ENCODE data around the gene GPS1. TPM values are rescaled to one million over a fixed set of nuclear protein-coding genes. Genes with fewer than 3 reads are reported as not detected.

The GPS1 gene
- total and polyA plus RNA-seq, 2 of the 4 experiments (the other 2 are of a cell fraction), result 157 to 181 TPM

DNA sequence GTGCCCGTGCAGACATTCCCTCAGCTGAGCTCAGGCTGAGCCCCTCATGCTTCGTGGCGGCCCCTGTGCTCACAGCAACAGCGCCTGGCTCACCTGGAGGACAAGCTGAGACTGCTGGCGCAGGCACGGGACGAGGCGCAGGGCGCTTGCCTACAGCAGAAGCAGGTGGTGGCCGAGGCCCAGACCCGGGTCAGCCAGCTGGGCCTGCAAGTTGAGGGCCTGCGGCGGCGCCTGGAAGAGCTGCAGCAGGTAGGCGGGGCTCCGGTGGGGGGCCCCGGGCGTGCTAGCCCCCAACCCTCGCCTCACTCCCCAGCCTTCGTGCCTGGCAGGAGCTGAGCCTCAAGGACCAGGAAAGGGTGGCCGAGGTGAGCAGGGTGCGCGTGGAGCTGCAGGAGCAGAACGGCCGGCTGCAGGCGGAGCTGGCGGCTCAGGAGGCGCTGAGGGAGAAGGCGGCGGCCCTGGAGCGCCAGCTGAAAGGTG lies 21.7 kb upstream of the GPS1 start:
- 74% methylated on average over 19 of the region's 31 CpGs; no CpG with 5 or more reads in 1 of the 2 experiments for WGBS, 2 experiments (ENCODE audit: extremely low coverage in 2 of 2, insufficient read length in 1 of 2)
- Histone ChIP-seq H3K4me3 (ENCODE audit: insufficient read depth, low read depth, low read length) (no peak overlapping the region), H3K18ac (ENCODE audit: low read depth, low read length) (no peak overlapping the region), H3K9ac (ENCODE audit: low read depth, low read length) (no peak overlapping the region), H4K8ac (ENCODE audit: low read depth in 2 of 2, low read length in 2 of 2) (no peak overlapping the region), H3K56ac (ENCODE audit: extremely low read depth, insufficient read depth, low read length) (no peak overlapping the region), H2BK15ac (ENCODE audit: low read depth, low read length) (no peak overlapping the region), H2BK120ac (ENCODE audit: low read depth, low read length) (no peak overlapping the region), H3K79me1 (ENCODE audit: low read depth in 1 of 2, low read length in 2 of 2) (no peaks in the 10 kb centered on the region), H2BK5ac (ENCODE audit: low read depth, low read length, poor library complexity, severe bottlenecking) (no peak overlapping the region), H2AK9ac (replicated peaks; ENCODE audit: low read depth, low read length, poor library complexity) (no peak overlapping the region), H2AFZ (replicated peaks; ENCODE audit: low read length, poor library complexity) (peak overlapping the region; percentile 94), H3K9me3 (ENCODE audit: control insufficient read depth, insufficient read depth, low read length) (no peaks in the 10 kb centered on the region), H3K23ac (ENCODE audit: low read depth, low read length) (no peak overlapping the region), H3K4me1 (ENCODE audit: control insufficient read depth, insufficient read depth, low read length) (peaks cover 4% of the 10 kb centered on the region; the same call in 1 of the 2 replicates), H3K27me3 (ENCODE audit: control insufficient read depth, insufficient read depth, low read length) (no peaks in the 10 kb centered on the region), H4K5ac (ENCODE audit: low read depth, low read length) (no peak overlapping the region), H3K9me1 (ENCODE audit: insufficient read depth, low read length) (no peaks in the 10 kb centered on the region), H3K4me2 (ENCODE audit: low read depth, low read length) (no peak overlapping the region), H4K20me1 (ENCODE audit: insufficient read depth, low read length) (no peaks in the 10 kb centered on the region; the same call in 1 of the 2 replicates), H2AK5ac (ENCODE audit: low read depth, low read length) (no peak overlapping the region), H3K27ac (ENCODE audit: insufficient read depth, low read length) (no peak overlapping the region), H2BK20ac (ENCODE audit: low read depth, low read length) (no peak overlapping the region), H4K91ac (ENCODE audit: insufficient read depth, low read depth, low read length) (no peak overlapping the region), H3K4ac (ENCODE audit: low read depth, low read length) (no peak overlapping the region), H3K36me3 (ENCODE audit: control insufficient read depth, insufficient read depth, low read length) (peaks cover 2% of the 10 kb centered on the region), H3K14ac (replicated peaks; ENCODE audit: low read depth, low read length) (no peak overlapping the region)
- ChIA-PET POLR2A (ENCODE audit: unreplicated experiment) (no interaction called here), CTCF (interaction anchor here (0.5 to 1.3 kb wide), 3 partner anchors 69 to 176 kb away, joined by 3 to 4 read pairs (median 3); no protein-coding TSS in a partner anchor)
- dilution Hi-C loops (cut with HindIII; ENCODE audit: low sequenced_read_pairs, unreplicated experiment), result no loop called here
- BruUV-seq (replicated peaks), result no TSS peak
- DNase-seq (no peak), ATAC-seq (ENCODE audit: low read depth) (no peak)
- TF ChIP-seq CHD1 (IDR thresholded peaks at IDR 0.05; ENCODE audit: low read depth, low read length), result no peak
- no peak for TF ChIP-seq RCOR1 (IDR thresholded peaks at IDR 0.05; ENCODE audit: insufficient replicate concordance, low read length)
- TF ChIP-seq CEBPB (IDR thresholded peaks at IDR 0.05; ENCODE audit: low read depth, low read length), result no peak
- no peak for TF ChIP-seq FOS (IDR thresholded peaks at IDR 0.05; ENCODE audit: low read depth, low read length)
- no peak for TF ChIP-seq MXI1 (IDR thresholded peaks at IDR 0.05; ENCODE audit: borderline replicate concordance, low read depth, low read length)
- TF ChIP-seq RAD21 (IDR thresholded peaks at IDR 0.05; ENCODE audit: low read length), result no peak
- no peak for TF ChIP-seq POLR2A (IDR thresholded peaks at IDR 0.05; ENCODE audit: low read depth, low read length)
- TF ChIP-seq, protein P1, sequence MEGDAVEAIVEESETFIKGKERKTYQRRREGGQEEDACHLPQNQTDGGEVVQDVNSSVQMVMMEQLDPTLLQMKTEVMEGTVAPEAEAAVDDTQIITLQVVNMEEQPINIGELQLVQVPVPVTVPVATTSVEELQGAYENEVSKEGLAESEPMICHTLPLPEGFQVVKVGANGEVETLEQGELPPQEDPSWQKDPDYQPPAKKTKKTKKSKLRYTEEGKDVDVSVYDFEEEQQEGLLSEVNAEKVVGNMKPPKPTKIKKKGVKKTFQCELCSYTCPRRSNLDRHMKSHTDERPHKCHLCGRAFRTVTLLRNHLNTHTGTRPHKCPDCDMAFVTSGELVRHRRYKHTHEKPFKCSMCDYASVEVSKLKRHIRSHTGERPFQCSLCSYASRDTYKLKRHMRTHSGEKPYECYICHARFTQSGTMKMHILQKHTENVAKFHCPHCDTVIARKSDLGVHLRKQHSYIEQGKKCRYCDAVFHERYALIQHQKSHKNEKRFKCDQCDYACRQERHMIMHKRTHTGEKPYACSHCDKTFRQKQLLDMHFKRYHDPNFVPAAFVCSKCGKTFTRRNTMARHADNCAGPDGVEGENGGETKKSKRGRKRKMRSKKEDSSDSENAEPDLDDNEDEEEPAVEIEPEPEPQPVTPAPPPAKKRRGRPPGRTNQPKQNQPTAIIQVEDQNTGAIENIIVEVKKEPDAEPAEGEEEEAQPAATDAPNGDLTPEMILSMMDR (conservative IDR thresholded peaks at IDR 0.05; ENCODE audit: low read depth, low read length), result no peak
- no peak for TF ChIP-seq NFE2L2 (IDR thresholded peaks at IDR 0.05; ENCODE audit: low read depth, low read length)
- no peak for TF ChIP-seq SMC3 (IDR thresholded peaks at IDR 0.05; ENCODE audit: low read depth, low read length)
- no peak for TF ChIP-seq BHLHE40 (IDR thresholded peaks at IDR 0.05; ENCODE audit: low read depth, low read length)
- TF ChIP-seq MAFK (IDR thresholded peaks at IDR 0.05; ENCODE audit: low read depth, low read length), result no peak
- no peak for TF ChIP-seq RFX5 (IDR thresholded peaks at IDR 0.05; ENCODE audit: low read depth, low read length)
- no peak for TF ChIP-seq MAZ (IDR thresholded peaks at IDR 0.05; ENCODE audit: borderline replicate concordance, low read depth, low read length)
- TF ChIP-seq, protein P2, sequence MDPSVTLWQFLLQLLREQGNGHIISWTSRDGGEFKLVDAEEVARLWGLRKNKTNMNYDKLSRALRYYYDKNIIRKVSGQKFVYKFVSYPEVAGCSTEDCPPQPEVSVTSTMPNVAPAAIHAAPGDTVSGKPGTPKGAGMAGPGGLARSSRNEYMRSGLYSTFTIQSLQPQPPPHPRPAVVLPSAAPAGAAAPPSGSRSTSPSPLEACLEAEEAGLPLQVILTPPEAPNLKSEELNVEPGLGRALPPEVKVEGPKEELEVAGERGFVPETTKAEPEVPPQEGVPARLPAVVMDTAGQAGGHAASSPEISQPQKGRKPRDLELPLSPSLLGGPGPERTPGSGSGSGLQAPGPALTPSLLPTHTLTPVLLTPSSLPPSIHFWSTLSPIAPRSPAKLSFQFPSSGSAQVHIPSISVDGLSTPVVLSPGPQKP (IDR thresholded peaks at IDR 0.05; ENCODE audit: borderline replicate concordance, low read depth, low read length), result no peak
- TF ChIP-seq, protein P3, sequence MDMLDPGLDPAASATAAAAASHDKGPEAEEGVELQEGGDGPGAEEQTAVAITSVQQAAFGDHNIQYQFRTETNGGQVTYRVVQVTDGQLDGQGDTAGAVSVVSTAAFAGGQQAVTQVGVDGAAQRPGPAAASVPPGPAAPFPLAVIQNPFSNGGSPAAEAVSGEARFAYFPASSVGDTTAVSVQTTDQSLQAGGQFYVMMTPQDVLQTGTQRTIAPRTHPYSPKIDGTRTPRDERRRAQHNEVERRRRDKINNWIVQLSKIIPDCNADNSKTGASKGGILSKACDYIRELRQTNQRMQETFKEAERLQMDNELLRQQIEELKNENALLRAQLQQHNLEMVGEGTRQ (IDR thresholded peaks at IDR 0.05; ENCODE audit: low read depth, low read length), result no peak
- intact Hi-C loops (cut with micrococcal nuclease), result loop anchor here (1.0 to 10.0 kb wide), 2 partner anchors 124 to 295 kb away; no protein-coding TSS in a partner anchor
- in situ Hi-C loops (cut with MboI; ENCODE audit: low sequenced_read_pairs), result loop anchor here (5.0 kb wide), 1 partner anchor 127 kb away; no protein-coding TSS in a partner anchor

Data from IMR-90 (cell line).